GM19035 (cell line): Measurements from ENCODE around the gene GRK3.
A peak's percentile ranks its signal among the peaks of the same experiment; 100 is the strongest.
"Not testable (repeated sequence)": the region's sequence is repeated elsewhere in the genome, so short reads cannot be mapped to it uniquely, and the experiment has no call there.

ENCODE experiments used
- ATAC-seq: cut with Tn5 transposase; IDR thresholded peaks from one replicate; pipeline ENCODE4 v1.9.1; 2021; ENCODE audit not compliant: unreplicated experiment

The GRK3 gene

DNA sequence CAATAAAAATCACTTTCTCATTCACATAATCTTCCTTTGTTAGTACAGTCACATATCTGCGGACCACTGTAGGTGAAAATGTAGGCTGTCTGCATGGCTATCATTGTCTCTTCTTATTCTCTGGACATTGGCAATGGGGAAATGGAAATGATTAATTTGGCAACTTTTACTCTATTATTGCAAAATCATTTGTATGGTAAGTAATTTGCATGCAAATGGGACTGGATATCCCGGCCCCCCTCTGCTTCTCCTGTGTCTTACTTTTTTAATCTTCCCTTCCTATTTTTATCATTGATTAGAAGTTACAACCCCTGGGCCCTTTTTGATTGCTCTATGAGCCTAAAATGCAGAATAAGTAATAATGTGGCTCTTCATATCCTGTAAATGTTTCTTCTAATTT, 6.0 kb downstream of the GRK3 start:
- ATAC-seq, result no peak

DNA sequence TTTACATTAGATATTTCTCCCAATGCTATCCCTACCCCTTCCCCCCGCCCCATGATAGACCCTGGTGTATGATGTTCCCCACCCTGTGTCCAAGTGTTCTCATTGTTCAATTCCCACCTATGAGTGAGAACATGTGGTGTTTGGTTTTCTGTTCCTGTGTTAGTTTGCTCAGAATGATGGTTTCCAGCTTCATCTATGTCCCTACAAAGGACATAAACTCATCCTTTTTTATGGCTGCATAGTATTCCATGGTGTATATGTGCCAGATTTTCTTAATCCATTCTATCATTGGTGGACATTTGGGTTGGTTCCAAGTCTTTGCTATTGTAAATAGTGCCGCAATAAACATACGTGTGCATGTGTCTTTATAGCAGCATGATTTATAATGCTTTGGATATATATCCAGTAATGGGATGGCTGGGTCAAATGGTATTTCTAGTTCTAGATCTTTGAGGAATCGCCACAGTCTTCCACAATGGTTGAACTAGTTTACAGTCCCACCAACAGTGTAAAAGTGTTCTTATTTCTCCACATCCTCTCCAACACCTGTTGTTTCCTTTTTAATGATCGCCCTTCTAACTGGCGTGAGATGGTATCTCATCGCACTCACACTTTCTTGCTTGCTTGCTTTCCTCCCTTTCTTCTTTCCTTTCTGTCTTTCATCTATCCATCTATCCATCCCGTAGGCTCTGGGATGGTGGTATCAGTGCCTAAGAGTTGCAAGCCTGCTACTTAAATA, 7.7 kb downstream of the GRK3 start:
- ATAC-seq, result not testable (repeated sequence)

DNA sequence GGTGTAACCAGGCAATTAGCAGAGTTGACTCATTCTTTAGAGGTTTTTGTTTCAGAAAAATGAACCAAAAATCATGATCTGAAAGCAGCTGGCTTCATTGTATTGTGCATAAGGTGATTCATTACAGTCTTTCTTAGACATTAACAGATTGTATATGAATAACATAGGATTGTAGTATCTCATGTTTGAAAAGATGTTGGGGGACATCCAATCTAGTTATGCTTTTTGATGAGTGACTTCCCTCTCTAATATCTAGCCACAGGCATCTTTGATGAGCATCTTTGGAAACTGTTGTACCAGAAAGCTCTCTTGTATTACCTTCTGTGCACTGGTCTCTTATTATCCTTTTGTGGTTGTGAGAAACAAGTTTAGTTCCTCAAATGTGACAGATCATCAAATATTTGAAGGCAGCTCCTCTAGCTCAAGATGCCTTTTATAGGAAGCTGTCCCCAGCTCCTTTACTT, 8.3 kb downstream of the GRK3 start:
- ATAC-seq, result peak; percentile 46

DNA sequence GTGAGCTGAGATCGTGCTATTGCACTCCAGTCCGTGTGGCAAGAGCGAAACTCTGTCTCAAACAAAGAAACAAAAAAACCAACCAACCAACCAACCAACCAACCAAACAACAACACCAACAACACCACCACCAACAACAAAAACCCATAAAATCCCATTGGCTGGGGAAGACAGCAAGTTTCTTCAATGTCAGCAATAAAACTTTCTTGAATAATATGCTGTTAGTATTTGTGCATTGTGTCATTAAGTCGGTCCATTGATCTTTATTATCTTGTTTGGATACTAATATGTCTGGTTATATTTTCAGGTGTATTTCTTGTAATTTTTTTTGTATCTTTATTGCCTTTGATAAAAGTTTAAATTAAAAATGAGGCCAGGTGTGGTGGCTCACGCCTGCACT, 9.4 kb downstream of the GRK3 start:
- ATAC-seq, result no peak

DNA sequence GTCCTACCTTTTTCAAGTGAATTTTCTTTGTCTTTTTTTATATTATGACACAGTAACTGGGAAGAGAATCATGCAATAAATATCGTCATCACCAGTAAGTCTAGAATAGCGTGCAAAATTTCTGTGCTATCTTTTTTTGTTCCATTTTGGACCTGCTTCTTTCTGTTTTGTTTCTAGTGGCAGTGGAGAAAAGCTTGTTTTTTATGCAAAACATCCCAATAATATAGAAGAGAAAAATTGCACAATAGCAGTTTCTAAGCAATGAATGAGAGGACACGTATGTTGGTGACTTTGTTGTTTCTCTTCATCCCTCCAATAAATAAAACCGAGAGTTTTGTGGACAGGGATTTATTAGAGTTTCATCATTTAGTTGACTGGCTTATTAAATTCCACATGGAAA, 10.3 kb downstream of the GRK3 start:
- no peak for ATAC-seq

DNA sequence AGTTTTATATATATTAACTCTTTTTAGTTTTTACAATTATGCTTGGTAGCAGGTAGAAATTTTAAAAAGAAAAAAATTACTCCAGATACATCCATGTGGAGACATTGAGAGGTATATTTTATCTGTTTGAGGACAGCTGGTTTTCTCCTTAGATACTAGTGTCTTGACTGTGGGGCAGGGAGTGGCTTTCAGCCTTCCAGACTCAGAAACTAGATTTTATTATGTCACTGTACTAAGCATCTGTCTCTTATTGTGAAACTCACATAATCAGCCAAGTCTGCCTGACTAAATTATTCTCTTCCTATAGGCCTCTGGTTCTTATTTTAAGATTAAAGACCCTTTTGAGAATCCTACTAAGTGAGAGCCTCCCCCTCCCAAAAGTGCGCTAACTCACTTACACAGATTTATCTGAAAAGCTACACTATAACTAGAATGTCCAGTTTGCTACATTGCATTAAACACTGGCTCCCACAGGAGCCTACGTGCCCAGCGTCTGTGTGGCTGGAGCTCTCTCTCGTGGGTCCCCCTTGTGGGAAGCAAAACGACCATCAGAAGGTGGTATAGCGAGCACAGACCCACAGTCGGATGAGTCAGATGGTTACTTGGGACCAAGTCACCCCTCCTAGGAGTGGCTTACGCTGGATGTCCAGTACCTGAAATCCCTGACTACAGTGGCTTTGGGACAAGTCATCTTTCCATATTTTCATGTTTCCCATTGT, 11.4 kb downstream of the GRK3 start:
- ATAC-seq, result not testable (repeated sequence)

DNA sequence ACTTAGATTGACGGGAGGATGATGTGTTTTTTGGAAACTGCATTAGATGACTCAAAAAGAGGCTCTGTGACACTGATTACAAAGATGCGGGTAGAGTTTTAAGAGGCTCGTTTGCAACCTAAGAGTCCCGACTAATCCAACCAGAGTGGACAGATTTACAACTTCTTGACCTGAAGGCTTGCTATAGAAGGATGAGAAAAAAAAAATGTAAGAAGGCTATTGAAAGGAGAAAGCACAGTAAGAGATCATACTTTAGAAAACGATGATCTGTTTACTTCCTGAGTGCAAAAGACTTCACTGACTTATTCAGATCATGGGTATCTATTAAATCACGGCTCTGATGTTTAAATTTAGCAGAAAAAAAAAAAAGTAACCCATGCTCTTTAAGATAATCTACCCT, 17.0 kb downstream of the GRK3 start:
- ATAC-seq, result not testable (repeated sequence)

DNA sequence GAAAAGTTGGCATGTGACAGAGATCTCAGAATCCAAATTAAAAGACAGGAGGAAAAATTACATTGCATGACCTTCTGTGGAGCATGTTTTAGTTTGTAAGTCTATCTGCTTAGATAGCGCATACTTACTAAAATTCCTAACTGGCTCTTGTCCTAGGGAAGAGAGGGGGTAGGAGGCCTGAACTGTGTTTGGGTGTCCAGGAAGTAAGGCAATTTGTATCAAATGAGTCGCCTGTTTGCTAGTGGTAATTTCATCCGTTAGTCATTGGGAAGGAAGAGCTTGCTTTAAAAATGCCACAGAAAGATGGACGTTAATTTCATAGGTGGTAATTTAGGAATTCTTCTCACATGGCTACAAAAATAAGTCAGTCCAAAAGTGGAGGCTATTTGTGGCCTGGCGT, 18.5 kb downstream of the GRK3 start:
- no peak for ATAC-seq

DNA sequence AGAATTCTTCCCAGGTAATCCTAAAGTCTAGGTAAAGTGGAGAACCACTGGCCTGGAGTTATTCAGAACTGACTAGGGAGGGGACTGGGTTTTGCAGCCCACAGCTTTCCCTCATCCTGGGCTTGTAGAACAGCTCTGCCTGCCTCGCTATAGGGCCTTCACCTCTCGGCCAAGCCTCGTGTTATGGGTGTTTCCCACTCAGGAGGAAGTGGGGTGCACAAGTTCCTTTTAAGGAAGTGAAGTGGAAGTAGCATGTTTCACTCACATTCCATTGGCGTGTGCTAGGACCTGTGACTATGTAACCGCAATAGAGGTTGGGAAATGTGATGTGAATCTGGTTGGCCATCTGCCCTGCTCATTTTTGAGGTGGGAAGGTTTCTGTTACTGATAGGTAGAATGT, 20.5 kb downstream of the GRK3 start:
- not testable (repeated sequence) for ATAC-seq

DNA sequence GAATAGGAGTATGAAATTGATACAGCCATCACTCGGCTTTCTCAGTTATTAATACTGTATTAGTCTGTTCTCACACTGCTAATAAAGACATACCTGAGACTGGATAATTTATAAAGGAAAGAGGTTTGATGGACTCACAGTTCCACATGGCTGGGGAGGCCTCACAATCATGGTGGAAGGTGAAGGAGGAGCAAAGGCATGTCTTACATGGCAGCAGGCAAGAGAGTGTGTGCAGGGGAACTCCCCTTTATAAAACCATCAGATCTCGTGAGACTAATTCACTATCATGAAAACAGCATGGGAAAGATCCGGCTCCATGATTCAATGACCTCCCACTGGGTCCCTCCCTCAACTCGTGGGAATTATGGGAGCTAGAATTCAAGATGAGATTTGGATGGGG, 25.2 kb downstream of the GRK3 start:
- ATAC-seq, result not testable (repeated sequence)

DNA sequence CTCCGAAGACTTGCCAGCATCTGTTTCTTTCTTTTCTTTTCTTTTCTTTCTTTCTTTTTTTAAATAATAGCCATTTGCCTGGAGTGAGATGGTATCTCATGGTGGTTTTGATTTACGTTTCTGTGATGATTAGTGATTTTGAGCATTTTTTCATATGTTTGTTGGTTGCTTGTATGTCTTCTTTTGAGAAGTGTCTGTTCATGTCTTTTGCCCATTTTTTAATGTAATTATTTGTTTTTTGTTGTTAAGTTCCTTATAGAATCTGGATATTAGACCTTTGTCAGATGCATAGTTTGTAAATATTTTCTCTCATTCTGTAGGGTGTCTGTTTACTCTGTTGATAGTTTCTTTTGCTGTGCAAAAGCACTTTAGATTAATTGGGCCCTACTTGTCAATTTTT, 28.8 kb downstream of the GRK3 start:
- ATAC-seq, result not testable (repeated sequence)

DNA sequence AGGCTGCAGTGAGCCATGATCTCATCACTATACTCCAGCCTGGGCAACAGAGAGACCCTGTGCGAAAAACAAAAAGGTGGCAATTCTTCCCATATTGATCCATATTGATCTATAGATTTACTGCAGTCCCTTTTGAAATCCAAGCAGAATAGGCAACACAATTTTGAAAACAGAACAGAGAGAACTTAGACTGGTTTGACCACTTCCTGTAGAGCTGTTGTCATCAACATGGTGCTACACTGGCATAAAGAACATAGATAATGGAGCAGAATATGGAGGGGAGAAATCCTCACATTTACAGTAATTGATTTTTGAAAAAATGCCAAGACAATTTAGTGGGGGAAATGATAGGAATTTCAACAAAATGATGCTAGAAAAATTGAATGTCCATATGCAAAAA, 34.1 kb downstream of the GRK3 start:
- no peak for ATAC-seq

DNA sequence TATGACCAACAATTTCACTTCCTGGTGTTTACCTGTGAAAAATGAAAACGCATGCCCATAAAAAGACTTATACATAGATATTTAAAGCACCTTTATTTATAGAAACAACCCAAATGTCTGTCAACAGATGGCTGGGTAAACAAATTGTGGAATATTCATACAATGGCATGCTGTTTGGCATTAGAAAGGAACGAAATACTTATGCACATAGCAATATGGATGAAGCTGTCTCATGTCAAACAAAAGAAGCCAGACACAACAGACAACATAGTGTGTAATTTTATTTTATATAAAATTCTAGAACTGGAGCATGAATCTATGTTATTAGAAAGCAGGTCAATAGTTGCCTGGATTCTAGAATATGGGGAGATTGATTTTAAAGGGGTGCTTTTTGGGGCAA, 38.0 kb downstream of the GRK3 start:
- no peak for ATAC-seq

DNA sequence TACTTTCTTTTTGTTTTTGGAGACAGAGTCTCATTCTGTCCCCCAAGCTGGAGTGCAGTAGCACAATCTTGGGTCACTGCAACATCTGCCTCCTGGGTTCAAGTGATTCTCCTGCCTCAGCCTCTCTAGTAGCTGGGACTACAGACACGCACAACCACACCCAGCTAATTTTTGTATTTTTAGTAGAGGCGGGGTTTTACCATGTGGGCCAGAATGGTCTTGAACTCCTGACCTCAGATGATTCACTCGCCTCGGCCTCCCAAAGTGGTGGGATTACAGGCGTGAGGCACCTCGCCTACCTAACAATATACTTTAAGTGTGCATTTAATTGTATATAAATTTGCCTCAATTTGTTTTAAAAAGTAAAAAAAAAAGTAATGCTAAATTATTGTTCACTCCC, 38.4 kb downstream of the GRK3 start:
- ATAC-seq, result no peak

DNA sequence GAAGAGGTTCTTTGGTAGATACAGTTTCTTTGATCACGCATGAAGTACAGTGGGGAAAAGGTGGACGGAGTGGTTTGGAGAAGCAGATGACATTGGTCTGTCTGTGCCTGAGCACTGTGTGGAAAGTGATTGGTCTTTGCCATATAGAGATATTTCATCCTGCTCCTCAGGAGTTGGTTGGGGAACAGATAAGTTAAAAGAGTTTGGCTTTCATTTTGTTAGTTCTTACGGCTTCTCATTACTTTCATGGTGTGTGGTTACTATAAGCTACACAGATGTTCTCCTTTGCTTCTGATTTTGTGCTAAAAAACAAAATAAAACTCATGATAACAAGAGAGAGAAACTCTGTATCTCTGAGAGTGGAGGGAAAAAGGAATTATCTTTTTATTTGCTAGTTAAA, 40.7 kb downstream of the GRK3 start:
- ATAC-seq, result not testable (repeated sequence)

DNA sequence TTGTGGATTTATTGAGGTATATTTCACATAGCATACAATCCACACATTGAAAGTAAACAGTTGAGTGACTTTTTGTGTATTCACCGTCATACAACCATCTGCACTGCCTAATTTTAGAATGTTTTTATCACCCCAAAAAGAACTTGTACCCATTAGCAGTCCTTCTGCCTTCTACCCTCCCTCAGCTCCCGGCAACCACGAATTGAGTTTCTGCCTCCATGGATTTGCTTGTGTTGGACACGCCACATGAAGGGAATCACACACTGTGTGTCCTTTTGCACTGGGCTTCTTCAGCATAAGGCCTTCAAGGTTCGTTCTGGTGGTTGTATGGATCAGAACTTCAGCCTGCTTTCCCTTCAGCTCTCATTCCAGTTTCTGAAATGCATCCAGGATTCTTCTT, 41.1 kb downstream of the GRK3 start:
- not testable (repeated sequence) for ATAC-seq

DNA sequence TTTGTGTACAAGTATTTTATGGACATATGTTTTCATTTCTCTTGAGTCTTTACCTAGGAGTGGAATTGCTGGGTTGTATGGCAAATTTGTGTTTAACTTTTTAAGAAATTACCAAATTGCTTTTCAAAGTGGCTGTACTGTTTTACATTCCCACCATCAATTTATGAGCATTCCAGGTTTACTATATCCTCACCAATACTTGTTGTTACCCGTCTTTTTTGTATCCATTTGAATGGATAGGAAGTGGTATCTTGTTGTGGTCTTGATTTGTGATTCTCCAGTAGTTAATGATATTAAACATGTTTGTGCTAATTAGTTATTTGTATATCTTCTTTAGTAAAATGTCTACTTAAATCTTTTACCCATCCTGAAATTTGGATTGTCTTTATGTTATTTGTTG, 46.8 kb downstream of the GRK3 start:
- not testable (repeated sequence) for ATAC-seq

DNA sequence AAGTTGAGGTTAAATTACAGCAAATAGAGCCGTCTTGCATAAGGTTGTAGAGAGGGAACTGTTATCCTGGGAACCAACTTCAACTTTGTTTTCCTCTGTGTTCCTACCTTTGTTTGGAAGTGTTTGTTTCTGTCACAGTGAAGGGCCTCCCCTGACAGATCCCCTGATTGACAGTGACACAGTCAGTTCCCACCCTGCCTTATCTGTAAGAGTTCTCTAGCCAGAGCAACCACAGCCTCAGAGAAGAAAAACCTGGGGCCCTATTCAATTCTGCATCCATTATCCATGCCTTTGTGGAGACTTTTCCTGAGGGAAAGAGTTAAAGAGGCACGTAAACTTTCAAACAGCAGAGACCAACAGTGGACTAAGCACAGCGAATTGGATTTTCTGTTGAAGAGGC, 48.7 kb downstream of the GRK3 start:
- not testable (repeated sequence) for ATAC-seq

DNA sequence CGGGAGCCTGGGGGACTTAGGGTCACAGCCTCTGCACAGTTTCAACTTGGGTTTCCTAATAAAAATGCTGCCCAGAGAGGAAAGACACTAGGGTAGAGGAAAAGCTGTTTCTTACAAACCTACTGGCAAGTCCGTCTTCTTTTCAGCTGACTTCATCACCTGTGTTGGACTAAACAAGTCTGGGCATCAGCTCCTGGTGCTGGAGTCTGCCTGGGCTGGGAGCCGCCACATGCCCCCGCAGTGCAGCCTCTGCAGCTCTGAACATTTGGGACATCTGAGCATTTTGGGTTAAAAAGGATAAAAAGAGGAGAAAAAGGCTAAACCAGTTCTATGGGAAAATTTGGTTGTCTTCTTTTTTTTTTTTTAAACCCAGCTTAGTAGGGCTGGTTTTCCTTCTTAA, 49.1 kb downstream of the GRK3 start:
- not testable (repeated sequence) for ATAC-seq

DNA sequence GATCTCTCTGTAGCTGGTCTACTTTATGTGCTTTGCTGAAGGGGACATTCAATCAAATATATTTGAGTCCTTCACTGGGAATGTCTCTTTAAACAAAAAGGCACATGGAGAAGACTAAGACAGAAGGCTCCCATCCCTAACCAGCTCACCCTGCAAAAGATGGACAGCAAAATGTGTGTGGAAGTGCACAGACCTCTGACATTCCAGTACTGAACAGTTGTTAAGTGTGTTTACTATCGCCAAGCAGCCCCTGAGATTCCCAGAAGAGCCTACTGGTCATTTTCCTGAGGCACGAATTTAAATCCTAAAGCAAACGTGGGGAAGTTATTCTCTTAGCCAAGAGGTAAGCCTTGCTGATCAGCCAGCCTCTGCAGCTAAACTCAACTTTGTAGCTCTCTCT, 50.3 kb downstream of the GRK3 start:
- ATAC-seq, result not testable (repeated sequence)

DNA sequence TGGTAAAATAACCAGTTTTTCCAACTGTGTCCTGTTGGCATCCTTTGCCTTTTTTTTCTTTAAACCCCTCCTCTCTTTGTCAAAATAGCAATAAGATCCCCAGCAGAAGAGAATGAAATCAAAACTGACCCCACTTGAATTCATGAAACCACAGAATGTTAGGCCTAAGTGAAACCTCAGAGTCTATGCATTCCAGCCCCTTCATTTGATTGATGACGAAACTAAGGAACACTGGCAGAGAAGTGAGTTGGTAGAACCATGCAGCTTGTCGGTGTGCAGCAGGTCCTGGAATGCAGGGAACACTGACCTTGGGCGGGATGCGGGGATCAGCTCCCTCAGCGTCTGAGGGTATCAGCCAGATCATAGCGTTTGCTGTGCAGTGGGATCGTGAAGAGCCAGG, 57.5 kb downstream of the GRK3 start:
- no peak for ATAC-seq

DNA sequence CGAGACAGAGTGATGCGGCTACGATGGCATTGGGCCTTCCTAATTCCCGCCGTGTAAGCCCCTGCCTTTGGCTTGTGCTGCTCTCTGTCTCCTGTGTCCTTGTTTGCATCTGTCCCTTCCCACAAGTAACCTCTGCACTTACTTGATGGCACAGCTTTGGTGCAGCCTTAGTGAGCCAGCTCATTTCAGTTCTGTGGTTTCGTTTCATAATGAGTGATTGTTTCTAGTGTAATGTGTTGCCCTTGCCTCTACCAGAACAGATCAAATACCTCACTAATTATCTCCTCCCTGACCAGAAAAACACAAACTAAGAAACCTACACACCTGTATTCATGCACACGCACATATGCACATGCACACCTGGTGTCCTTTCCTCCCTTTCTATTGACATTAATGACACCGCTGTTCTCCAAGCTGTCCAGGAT, 58.8 kb downstream of the GRK3 start:
- peak; percentile 63 for ATAC-seq
